ENCODE results near the gene TTLL13.
A peak's percentile ranks its signal among the peaks of the same experiment; 100 is the strongest.

- TF ChIP-seq POLR2A (IDR thresholded peaks at IDR 0.05), result no peak
- peak in 1 of 6 experiments; percentile 3 for TF ChIP-seq CTCF (IDR thresholded peaks at IDR 0.05)
Observed at GRCh38 chr15:90200534-90201129, 48.7 kb upstream of the TTLL13 start.

All from adrenal gland (tissue), 5 donors.